ENCODE data around the gene GNG13.
"Not testable (repeated sequence)": the region's sequence is repeated elsewhere in the genome, so short reads cannot be mapped to it uniquely, and the experiment has no call there.

GNG13 gene

GRCh38 chr16:799948-800833 lies at the start of gene GNG13:
GNG13 (minus strand) TSS chr16:800734; CDS start chr16:799077, 1,657 bp downstream.
- no peak for DNase-seq

- DNase-seq, result no peak
Observed at GRCh38 chr16:848510-849253, 48.1 kb upstream of the GNG13 start.

- DNase-seq, result no peak
Observed at GRCh38 chr16:847681-848445, 47.3 kb upstream of the GNG13 start.

- no peak for DNase-seq
Observed at GRCh38 chr16:847151-847550, 46.6 kb upstream of the GNG13 start.

GRCh38 chr16:845351-845745 lies 44.8 kb upstream of the GNG13 start:
- no peak for DNase-seq

- DNase-seq, result no peak
Observed at GRCh38 chr16:844638-845350, 44.3 kb upstream of the GNG13 start.

- DNase-seq, result no peak
Observed at GRCh38 chr16:843771-844170, 43.2 kb upstream of the GNG13 start.

GRCh38 chr16:842711-843560 lies 42.4 kb upstream of the GNG13 start:
- no peak for DNase-seq

- no peak for DNase-seq
Observed at GRCh38 chr16:842061-842476, 41.5 kb upstream of the GNG13 start.

- DNase-seq, result no peak
Observed at GRCh38 chr16:841455-842060, 41.0 kb upstream of the GNG13 start.

GRCh38 chr16:840561-841454 lies 40.3 kb upstream of the GNG13 start:
- no peak for DNase-seq

- DNase-seq, result no peak
Observed at GRCh38 chr16:839643-840408, 39.3 kb upstream of the GNG13 start.

- no peak for DNase-seq
Observed at GRCh38 chr16:838741-839140, 38.2 kb upstream of the GNG13 start.

GRCh38 chr16:836822-837221 lies 36.3 kb upstream of the GNG13 start:
- DNase-seq, result not testable (repeated sequence)

- no peak for DNase-seq
Observed at GRCh38 chr16:836221-836620, 35.7 kb upstream of the GNG13 start.

GRCh38 chr16:835373-835772 lies 34.8 kb upstream of the GNG13 start:
- no peak for DNase-seq

GRCh38 chr16:833411-833810 lies 32.9 kb upstream of the GNG13 start:
- DNase-seq, result no peak

- no peak for DNase-seq
Observed at GRCh38 chr16:832652-833336, 32.3 kb upstream of the GNG13 start.
